ENCODE data around the gene BMX.

The BMX gene

GRCh38 chrX:15493118-15493962 is 7.3 kb upstream of the BMX start, which contains the start of gene PIR:
PIR (minus strand) TSS chrX:15493333; CDS start chrX:15491257, 2,076 bp downstream.
- TF ChIP-seq, protein P1, sequence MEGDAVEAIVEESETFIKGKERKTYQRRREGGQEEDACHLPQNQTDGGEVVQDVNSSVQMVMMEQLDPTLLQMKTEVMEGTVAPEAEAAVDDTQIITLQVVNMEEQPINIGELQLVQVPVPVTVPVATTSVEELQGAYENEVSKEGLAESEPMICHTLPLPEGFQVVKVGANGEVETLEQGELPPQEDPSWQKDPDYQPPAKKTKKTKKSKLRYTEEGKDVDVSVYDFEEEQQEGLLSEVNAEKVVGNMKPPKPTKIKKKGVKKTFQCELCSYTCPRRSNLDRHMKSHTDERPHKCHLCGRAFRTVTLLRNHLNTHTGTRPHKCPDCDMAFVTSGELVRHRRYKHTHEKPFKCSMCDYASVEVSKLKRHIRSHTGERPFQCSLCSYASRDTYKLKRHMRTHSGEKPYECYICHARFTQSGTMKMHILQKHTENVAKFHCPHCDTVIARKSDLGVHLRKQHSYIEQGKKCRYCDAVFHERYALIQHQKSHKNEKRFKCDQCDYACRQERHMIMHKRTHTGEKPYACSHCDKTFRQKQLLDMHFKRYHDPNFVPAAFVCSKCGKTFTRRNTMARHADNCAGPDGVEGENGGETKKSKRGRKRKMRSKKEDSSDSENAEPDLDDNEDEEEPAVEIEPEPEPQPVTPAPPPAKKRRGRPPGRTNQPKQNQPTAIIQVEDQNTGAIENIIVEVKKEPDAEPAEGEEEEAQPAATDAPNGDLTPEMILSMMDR (IDR thresholded peaks at IDR 0.05; ENCODE audit: insufficient read depth, low read depth, low read length, missing control alignments) = peak; percentile 55
- peak; percentile 86 for DNase-seq (ENCODE audit: low read depth)
- peak within 1 kb of the TSS; percentile 59 for H3K4me3 ChIP-seq (ENCODE audit: low read length)

DNA sequence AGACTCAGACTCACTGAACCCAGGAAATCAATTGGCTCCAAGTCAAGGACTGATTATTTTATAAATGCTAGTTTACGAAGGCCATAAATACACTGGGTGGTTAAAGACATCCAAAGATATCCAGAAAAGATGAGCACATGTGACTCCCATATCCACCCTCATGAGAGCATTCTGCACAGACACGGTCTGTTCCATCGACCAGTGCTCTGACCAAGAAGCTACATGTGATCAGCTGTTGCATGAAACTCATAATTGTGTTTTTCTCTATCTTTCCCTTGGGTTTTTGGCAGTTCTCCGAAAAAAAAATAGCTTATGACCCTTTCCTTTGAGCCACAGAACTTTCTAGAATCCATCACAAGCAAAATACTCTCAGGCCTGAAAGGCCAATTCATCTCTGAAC is 4.8 kb upstream of the BMX start:
- DNase-seq (ENCODE audit: low read depth) = no peak
- TF ChIP-seq, protein P1 (IDR thresholded peaks at IDR 0.05; ENCODE audit: insufficient read depth, low read depth, low read length, missing control alignments) = no peak
- no peak overlapping the region for H3K4me3 ChIP-seq (ENCODE audit: low read length)

DNA sequence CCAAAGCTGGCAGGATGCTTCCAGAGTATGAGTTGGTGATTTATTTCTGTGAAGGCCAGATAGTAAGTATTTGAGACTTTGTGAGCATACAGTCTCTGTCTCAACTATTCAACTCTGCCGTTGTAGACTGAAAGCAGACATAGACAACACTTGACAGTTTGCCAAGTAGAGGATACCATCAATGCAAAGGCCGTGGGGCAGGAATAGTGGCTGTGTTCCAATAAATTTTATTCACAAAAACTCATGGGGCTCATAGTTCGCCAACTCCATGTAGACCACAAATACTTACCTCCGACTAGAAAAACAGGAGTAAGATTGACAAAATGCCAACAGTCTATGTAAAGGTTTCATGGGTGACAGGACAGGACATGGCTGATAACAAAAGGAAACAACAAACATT is 3.8 kb upstream of the BMX start:
- H3K4me3 ChIP-seq (ENCODE audit: low read length) = no peak overlapping the region
- TF ChIP-seq, protein P1 (IDR thresholded peaks at IDR 0.05; ENCODE audit: insufficient read depth, low read depth, low read length, missing control alignments) = no peak
- no peak for DNase-seq (ENCODE audit: low read depth)

DNA sequence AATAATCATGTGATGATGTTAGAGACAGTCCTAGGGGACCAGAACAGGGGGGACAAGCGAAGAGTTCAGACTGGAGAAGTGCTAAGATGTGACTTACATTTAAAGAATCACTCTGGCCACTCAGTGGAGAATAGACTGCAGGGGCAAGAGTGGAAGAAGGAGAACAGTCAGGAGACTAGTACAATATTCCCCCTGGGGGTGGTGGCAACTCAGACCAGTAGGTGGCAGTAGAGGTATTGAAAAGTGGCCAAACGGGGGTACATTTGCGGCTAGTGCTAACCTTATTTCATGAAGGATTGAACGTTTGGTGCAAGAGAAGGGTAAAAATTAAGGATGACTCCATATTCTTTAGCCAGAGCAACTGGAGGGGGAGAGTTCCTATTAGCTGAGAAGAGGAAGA is 2.7 kb upstream of the BMX start:
- peak; percentile 55 for DNase-seq (ENCODE audit: low read depth)
- no peak overlapping the region for H3K4me3 ChIP-seq (ENCODE audit: low read length)

GRCh38 chrX:15498741-15499140 is 1.9 kb upstream of the BMX start:
- no peak overlapping the region for H3K4me3 ChIP-seq (ENCODE audit: low read length)
- DNase-seq (ENCODE audit: low read depth) = no peak
- TF ChIP-seq, protein P1 (IDR thresholded peaks at IDR 0.05; ENCODE audit: insufficient read depth, low read depth, low read length, missing control alignments) = no peak

More for the DNA sequence above, 2.7 kb upstream of the BMX start:
- TF ChIP-seq, protein P1 (IDR thresholded peaks at IDR 0.05; ENCODE audit: insufficient read depth, low read depth, low read length, missing control alignments) = peak; percentile 64

DNA sequence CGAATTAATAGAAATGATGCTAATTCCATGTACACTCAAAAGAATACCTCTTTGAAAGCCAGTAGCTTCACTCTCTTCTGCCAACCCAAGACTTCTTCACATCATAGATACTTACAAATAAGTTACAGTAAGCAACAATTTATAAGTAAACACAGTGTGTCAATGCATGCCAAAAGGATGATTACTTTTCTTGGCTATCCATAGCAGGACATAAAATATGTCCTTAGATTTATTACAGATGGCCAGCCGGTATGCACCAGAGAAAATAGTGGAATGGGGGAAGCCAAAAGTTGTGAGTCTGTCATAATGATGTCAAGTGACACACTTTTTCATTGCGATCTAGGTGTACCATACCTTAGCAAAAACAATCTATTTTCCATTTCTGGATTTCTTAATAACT is 631 bp upstream of the BMX start:
- TF ChIP-seq, protein P1 (IDR thresholded peaks at IDR 0.05; ENCODE audit: insufficient read depth, low read depth, low read length, missing control alignments) = no peak
- no peak for DNase-seq (ENCODE audit: low read depth)
- H3K4me3 ChIP-seq (ENCODE audit: low read length) = no peak overlapping the region

GRCh38 chrX:15501506-15501905 is 899 bp downstream of the BMX start:
- DNase-seq (ENCODE audit: low read depth) = no peak
- TF ChIP-seq, protein P1 (IDR thresholded peaks at IDR 0.05; ENCODE audit: insufficient read depth, low read depth, low read length, missing control alignments) = no peak
- H3K4me3 ChIP-seq (ENCODE audit: low read length) = no peak overlapping the region

Measured in epithelial cell of esophagus (primary cell).